Psoas muscle (tissue), 8 donors: Measurements from ENCODE around the gene PTCD2. TPM values are rescaled to one million over a fixed set of nuclear protein-coding genes. Genes with fewer than 3 reads are reported as not detected.

Source experiments
- ATAC-seq, 4 donors: fragments of 200-7000 bp; cut with Tn5 transposase; one replicate each; pipeline ENCODE4 v1.9.1; 2020; ENCODE audit warnings: moderate library complexity in 3 of 4, mild to moderate bottlenecking in 2 of 4
- DNase-seq, 2 donors: peaks; one replicate each; pipeline ENCODE4 v3.0.0-alpha.2; 2020
- H3K27ac ChIP-seq: fragments of 200-600 bp; one replicate; pipeline ENCODE4 v1.8.0; 2022
- H3K27me3 ChIP-seq, 3 donors: fragments of 200-600 bp in 1 of 3; one replicate each; pipeline versions ENCODE4 v1.6.1 to v1.8.0; 2013 to 2022; ENCODE audit warnings: low read length in 2 of 3, mild to moderate bottlenecking in 2 of 3, moderate library complexity in 1 of 3; ENCODE audit not compliant: insufficient read depth in 3 of 3
- H3K36me3 ChIP-seq, 2 donors: fragments of 200-600 bp in 1 of 2; one replicate each; pipeline versions ENCODE4 v1.6.1 to v1.8.0; 2013 to 2022; ENCODE audit warnings: low read depth in 1 of 2, mild to moderate bottlenecking in 1 of 2, moderate library complexity in 1 of 2; ENCODE audit not compliant: insufficient read depth in 1 of 2
- H3K4me1 ChIP-seq: fragments of 200-600 bp; one replicate; pipeline ENCODE4 v1.8.0; 2022
- H3K4me3 ChIP-seq: fragments of 200-600 bp; one replicate; pipeline ENCODE4 v1.8.0; 2022; ENCODE audit warnings: mild to moderate bottlenecking
- H3K9me3 ChIP-seq: fragments of 200-600 bp; one replicate; pipeline ENCODE4 v1.8.0; 2022
- WGBS, 3 donors: extraction: QIAGEN DNeasy Blood & Tissue Kit; methylation state at CpG; one replicate each; pipeline versions ENCODE4 v1.1.6 to v1.1.7; 2013; 5-methylcytosine and 5-hydroxymethylcytosine counted together
- intact Hi-C, 2 donors: fragments of 100-400 bp; cut with DNase I; formaldehyde crosslinking; loops; one replicate each; pipeline versions ENCODE4 v1.11.0 to v1.14.2; 2022
- polyA plus RNA-seq, 3 donors: library from polyadenylated mRNA; stranded (reverse); fragments of 200-250 nt; gene quantifications; one replicate each; pipeline ENCODE4 v1.2.3, GENCODE V29; 2013
- total RNA-seq, 4 donors: library from RNA; stranded (reverse); fragmentation: NEBNext Ultra II Directional in 2 of 4; extraction: Animal tissue kit (Norgen Biotek cat#: 25700) in 2 of 4; gene quantifications; one replicate each; pipeline versions ENCODE4 v1.2.1 to v1.2.4, GENCODE V29; 2021 to 2023
- TF ChIP-seq, protein P1 (sequence below): fragments of 200-600 bp; IDR thresholded peaks from one replicate; pipeline ENCODE4 v1.8.0; 2022; ENCODE audit warnings: antibody characterized with exemption
- donor health status: healthy with polysubstance abuse.
- donor health status: DM: no; HTN: no; CAD: no; lungs with moderate emphysema.
- donor health status: Bipolar disorder and iron deficiency.
- donor health status: healthy.
- donor health status: DM: yes; HTN: yes; CAD: no.
- donor health status: DM: no; HTN: no; CAD: no.
- donor health status: DM: no; HTN: no; CAD: no.
- donor health status: DM: yes; HTN: yes; CAD: no.

The PTCD2 gene
- total and polyA plus RNA-seq, 7 donors, result 6.2 to 30.8 (median 12.8) TPM

DNA sequence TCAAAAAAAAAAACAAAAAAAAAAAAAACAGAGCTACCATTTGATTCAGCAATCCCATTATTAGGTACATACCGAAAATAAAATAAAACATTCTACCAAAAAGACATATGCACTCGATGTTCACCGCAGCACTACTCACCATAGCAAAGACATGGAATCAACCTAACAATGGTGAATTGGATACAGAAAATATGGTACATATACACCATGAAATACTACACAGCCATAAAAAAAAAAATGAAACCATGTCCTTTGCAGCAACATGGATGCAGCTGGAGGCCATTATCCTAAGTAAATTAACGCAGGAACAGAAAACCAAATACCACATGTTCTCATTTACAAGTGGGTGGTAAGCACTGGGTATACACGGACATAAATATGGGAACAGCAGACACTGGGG lies 21.5 kb upstream of the PTCD2 start:
- Histone ChIP-seq H3K4me1 (no peaks in the 10 kb centered on the region), H3K27me3 (no peaks in the 10 kb centered on the region), H3K36me3 (peaks cover 0 to 28% of the 10 kb centered on the region in 2 donors), H3K27ac (no peak overlapping the region), H3K9me3 (no peaks in the 10 kb centered on the region), H3K4me3 (no peak overlapping the region)
- intact Hi-C loops, result no loop called here
- DNase-seq (no peak), ATAC-seq (no peak)
- 94 to 99% (median 97%) methylated on average over 5 of the region's 5 CpGs for WGBS, 3 donors
- TF ChIP-seq, protein P1, sequence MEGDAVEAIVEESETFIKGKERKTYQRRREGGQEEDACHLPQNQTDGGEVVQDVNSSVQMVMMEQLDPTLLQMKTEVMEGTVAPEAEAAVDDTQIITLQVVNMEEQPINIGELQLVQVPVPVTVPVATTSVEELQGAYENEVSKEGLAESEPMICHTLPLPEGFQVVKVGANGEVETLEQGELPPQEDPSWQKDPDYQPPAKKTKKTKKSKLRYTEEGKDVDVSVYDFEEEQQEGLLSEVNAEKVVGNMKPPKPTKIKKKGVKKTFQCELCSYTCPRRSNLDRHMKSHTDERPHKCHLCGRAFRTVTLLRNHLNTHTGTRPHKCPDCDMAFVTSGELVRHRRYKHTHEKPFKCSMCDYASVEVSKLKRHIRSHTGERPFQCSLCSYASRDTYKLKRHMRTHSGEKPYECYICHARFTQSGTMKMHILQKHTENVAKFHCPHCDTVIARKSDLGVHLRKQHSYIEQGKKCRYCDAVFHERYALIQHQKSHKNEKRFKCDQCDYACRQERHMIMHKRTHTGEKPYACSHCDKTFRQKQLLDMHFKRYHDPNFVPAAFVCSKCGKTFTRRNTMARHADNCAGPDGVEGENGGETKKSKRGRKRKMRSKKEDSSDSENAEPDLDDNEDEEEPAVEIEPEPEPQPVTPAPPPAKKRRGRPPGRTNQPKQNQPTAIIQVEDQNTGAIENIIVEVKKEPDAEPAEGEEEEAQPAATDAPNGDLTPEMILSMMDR, result no peak

DNA sequence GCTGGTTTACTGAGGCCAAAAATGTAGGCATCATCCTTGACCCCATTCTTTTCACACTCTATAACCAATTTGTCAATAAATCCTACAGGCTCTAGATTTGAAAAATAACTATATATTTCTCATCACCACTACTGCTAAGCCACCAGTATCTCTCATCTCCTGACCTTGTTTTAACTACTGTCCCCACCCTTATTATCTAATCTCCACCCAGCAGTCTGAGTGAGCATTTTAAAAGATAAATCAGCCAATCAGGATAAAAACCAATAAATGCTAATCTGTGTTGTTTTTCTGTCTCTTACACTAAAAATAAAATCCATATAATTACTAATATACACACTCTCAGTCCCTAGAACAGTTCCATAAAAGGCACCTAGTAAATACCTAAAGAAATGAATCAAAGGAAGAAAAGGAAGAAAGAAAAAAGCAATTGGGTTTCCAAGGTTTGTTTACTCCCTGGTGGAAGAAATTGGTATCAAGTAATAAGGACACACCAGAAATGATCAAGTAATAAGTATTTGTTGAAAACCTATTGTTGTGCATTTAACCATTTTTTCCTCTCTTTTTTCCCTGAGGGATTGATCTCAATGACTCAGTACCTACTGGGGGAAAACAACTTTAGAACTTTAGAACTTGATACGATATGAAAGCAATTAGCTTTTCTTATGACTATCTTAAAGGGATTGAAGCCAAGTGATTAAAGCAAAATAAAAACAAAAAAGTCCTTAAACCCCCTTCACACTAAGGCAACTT lies 19.4 kb upstream of the PTCD2 start:
- H3K4me1 ChIP-seq, result no peaks in the 10 kb centered on the region
- no peak overlapping the region for H3K27ac ChIP-seq
- ATAC-seq (no peak), DNase-seq (no peak)
- 61 to 63% (median 62%) methylated on average over 1 of the region's 1 CpG for WGBS, 3 donors
- no peak overlapping the region for H3K4me3 ChIP-seq
- H3K9me3 ChIP-seq, result no peaks in the 10 kb centered on the region
- H3K36me3 ChIP-seq, result peaks cover 0 to 11% of the 10 kb centered on the region in 2 donors
- TF ChIP-seq, protein P1, result no peak
- intact Hi-C loops, result no loop called here
- no peaks in the 10 kb centered on the region for H3K27me3 ChIP-seq

DNA sequence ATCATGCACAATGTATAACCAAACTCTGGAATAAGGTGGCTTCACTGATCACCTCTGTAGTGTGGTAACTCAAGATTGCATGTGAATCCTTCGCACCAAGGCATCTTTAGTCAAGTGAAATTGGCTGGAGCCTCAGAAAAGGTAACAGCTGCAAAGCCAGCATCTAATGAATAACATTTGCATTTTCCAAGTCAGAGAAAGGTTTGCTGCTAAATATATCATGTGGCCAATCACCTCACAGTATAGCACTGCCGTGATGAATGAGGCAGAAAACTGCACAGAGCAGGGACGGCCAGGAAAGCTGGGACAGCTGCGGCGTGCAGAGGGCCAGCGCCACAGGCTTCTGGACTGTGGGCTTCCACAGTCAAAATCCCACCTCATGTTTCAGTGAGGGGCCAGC lies 18.6 kb upstream of the PTCD2 start:
- TF ChIP-seq, protein P1, result no peak
- ATAC-seq (peak in 1 of 4 donors; percentile 58), DNase-seq (no peak)
- WGBS, 3 donors, result 66 to 82% (median 71%) methylated on average over 6 of the region's 6 CpGs
- H3K4me3 ChIP-seq, result no peak overlapping the region
- peaks cover 0 to 9% of the 10 kb centered on the region in 2 donors for H3K36me3 ChIP-seq
- intact Hi-C loops, result no loop called here
- H3K27ac ChIP-seq, result no peak overlapping the region
- H3K4me1 ChIP-seq, result no peaks in the 10 kb centered on the region
- no peaks in the 10 kb centered on the region for H3K9me3 ChIP-seq
- no peaks in the 10 kb centered on the region for H3K27me3 ChIP-seq

DNA sequence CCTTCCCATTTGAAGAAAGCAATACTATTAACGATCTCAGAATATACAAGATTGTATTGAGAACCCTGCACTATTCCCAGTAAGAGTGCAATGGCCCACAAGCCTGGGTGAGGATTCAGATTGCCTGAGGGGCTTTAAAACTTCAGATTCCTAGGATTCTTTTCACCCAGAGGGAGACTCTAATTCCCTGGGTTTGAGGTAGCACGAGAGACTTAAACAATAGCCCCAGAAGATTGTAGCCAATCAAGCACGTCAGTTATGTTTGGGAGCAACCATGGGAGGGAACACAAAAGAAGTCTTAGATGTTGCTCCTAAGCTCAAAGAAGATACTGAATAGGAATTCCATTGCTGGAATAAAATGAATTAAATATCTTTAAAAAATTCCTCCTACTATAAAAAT lies 18.0 kb upstream of the PTCD2 start:
- no peak for ATAC-seq
- 65 to 66% (median 65%) methylated on average over 3 of the region's 3 CpGs for whole genome bisulfite sequencing, 3 donors
- DNase-seq, result no peak

More for the DNA sequence above, 18.0 kb upstream of the PTCD2 start:
- intact Hi-C loops, result no loop called here
- Histone ChIP-seq H3K27me3 (no peaks in the 10 kb centered on the region), H3K27ac (no peak overlapping the region), H3K4me1 (peaks cover 4% of the 10 kb centered on the region), H3K4me3 (no peak overlapping the region), H3K36me3 (peaks cover 0 to 3% of the 10 kb centered on the region in 2 donors), H3K9me3 (no peaks in the 10 kb centered on the region)
- TF ChIP-seq, protein P1, result no peak
